ENCODE data around the gene GH2. TPM values are rescaled to one million over a fixed set of nuclear protein-coding genes. Genes with fewer than 3 reads are reported as not detected.
"Not testable (repeated sequence)": the region's sequence is repeated elsewhere in the genome, so short reads cannot be mapped to it uniquely, and the experiment has no call there.

GH2 gene
- total and polyA plus RNA-seq, 2 experiments from 2014 or later = not detected

DNA sequence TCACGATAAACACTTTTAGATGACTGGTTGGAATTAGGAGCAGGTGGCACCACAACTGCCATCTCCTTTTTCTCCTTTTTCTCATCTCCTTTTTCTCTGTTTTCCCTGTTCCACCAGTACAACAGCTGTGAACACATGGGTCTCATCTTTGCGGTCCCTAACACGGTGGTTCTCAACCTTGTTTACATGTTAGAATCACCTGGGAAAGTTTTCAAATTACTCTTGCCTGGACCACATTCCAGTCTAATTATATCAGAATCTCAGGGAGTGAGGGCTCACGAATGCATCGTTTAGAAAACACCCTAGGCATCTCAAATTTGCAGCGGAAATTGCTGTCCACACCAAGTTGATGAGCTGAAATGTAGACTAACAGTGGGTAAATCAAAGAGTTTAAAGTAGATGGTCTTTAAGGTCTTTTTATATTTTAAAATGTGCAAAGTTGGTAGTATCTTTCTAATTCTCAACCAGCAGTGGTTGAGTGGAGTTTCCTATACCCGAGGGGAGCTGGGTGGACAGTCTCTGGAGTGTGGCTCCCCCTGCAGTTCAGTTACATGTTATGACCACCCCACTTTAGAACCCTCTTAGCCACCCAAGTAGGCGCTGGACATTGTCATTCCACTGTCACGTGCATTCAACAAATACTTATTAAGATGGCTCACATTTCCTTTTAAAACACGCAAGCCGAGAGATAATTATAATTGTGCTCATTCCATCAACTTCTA is 10.7 kb upstream of the GH2 start:
- H3K9me3 ChIP-seq (ENCODE audit: low read depth); H3K27ac ChIP-seq; H4K20me1 ChIP-seq (ENCODE audit: insufficient read depth); in situ Hi-C loops (cut with MboI); H3K4me3 ChIP-seq; H2AFZ ChIP-seq; H3K4me1 ChIP-seq (ENCODE audit: insufficient read depth); H3K4me2 ChIP-seq (ENCODE audit: unreplicated experiment); H3K27me3 ChIP-seq (replicated peaks; ENCODE audit: insufficient read depth); H3K79me2 ChIP-seq (ENCODE audit: insufficient read depth); H3K9me2 ChIP-seq (ENCODE audit: insufficient read depth); H3F3A ChIP-seq (ENCODE audit: insufficient read depth); H3K36me3 ChIP-seq (ENCODE audit: low read depth); H3K9ac ChIP-seq: not testable (repeated sequence)
- WGBS, 2 experiments (ENCODE audit: low coverage in 1 of 2, low lambda C conversion rate in 2 of 2, missing lambda C conversion rate in 2 of 2) = 68 to 69% methylated on average over 11 of the region's 11 CpGs
- DNase-seq = peak; percentile 15

DNA sequence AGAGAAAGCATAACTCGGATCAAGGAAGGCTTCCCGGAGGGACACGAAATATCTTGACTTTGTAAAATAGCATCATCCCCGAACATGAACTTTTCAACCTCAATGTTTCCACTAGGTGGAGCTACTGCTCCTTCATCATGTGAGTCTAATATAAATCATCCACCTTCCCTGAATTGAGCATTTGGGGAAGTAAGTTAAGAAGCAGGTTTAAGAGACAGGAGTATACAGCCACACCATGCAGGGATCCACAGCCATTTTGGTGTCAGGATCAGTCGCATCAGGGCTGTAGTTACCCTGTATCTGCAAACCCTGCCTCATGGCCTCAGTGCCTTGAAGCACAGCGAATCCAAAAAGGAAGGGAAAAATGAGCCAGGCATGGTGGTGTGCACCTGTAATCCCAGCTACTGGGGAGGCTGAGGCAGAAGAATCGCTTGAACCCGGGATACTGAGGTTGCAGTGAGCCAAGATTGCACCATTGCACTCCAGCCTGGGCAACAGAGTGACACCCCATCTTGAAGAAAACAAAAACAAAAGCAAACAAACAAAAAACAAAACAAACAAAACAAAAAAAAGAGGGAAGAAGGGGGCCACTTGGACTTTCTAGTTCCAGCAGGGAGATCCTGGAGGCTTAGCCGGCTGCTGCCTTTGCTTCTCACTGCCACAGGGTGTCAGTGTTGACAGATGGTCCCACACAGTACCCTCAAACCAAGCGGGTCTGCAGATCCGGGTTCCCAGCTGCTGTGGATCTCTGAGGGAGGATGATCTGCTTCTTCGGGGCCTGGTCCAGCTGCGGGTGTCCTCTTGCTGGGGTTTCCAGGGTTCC is 7.5 kb upstream of the GH2 start:
- WGBS, 2 experiments (ENCODE audit: low coverage in 1 of 2, low lambda C conversion rate in 2 of 2, missing lambda C conversion rate in 2 of 2) = 8 to 12% methylated on average over 13 of the region's 13 CpGs
- H3K27me3 ChIP-seq (replicated peaks; ENCODE audit: insufficient read depth); H3K9ac ChIP-seq; H3F3A ChIP-seq (ENCODE audit: insufficient read depth); H3K9me2 ChIP-seq (ENCODE audit: insufficient read depth); in situ Hi-C loops (cut with MboI); H3K79me2 ChIP-seq (ENCODE audit: insufficient read depth); H4K20me1 ChIP-seq (ENCODE audit: insufficient read depth); H3K4me2 ChIP-seq (ENCODE audit: unreplicated experiment); H3K27ac ChIP-seq; H3K9me3 ChIP-seq (ENCODE audit: low read depth); H3K36me3 ChIP-seq (ENCODE audit: low read depth); H3K4me1 ChIP-seq (ENCODE audit: insufficient read depth): not testable (repeated sequence)
- H3K4me3 ChIP-seq = peak overlapping the region; percentile 48; the same call in 1 of the 2 replicates
- peak; percentile 70 for DNase-seq
- H2AFZ ChIP-seq = peak overlapping the region; percentile 65; the same call in 1 of the 2 replicates

DNA sequence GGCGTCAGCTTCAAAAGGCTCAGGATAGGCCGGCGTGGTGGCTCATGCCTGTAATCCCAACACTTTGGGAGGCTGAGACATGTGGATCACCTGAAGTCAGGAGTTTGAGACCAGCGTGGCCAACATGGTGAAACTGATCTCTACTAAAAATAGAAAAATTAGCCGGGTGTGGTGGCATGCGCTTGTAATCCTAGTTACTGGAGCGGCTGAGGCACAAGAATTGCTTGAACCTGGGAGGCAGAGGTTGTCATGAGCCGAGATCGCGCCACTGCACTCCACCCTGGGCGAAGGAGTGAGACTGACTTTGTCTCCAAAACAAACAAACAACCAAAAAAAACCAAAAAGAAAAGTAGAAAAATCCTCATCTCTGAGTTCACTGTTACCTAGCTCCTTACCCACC is 3.4 kb upstream of the GH2 start:
- WGBS, 2 experiments (ENCODE audit: low coverage in 1 of 2, low lambda C conversion rate in 2 of 2, missing lambda C conversion rate in 2 of 2) = 77 to 90% methylated on average over 11 of the region's 11 CpGs
- H3K9me2 ChIP-seq (ENCODE audit: insufficient read depth); in situ Hi-C loops (cut with MboI); H3K27me3 ChIP-seq (replicated peaks; ENCODE audit: insufficient read depth); H3K4me2 ChIP-seq (ENCODE audit: unreplicated experiment); H3K79me2 ChIP-seq (ENCODE audit: insufficient read depth); H2AFZ ChIP-seq; H3K4me3 ChIP-seq; H3F3A ChIP-seq (ENCODE audit: insufficient read depth); H3K4me1 ChIP-seq (ENCODE audit: insufficient read depth); H4K20me1 ChIP-seq (ENCODE audit: insufficient read depth); H3K9me3 ChIP-seq (ENCODE audit: low read depth); DNase-seq; H3K36me3 ChIP-seq (ENCODE audit: low read depth); H3K27ac ChIP-seq; H3K9ac ChIP-seq: not testable (repeated sequence)

DNA sequence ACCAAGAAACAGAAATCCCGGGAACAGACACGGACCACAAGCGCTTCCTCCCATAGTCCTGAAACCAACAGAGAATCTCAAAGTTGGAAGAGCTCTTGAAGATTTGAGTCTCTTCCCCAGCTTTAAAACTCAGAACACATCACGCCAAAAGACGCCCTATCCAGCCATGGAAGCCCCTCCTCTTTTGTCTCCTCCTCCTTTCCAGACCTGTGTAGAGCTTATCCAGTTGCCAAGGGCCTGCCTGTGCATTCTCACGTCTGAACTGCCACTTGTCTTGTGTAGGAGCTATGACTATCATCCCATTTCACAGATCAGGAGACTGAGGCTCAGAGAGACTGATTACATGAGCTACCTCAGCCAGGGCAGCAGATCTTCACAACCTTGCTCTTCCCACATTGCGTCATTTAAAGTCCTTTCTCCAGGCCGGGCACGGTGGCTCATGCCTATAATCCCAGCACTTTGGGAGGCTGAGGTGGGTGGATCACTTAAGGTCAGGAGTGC is 932 bp upstream of the GH2 start:
- in situ Hi-C loops (cut with MboI); H3K9me3 ChIP-seq (ENCODE audit: low read depth); H3K9me2 ChIP-seq (ENCODE audit: insufficient read depth); H3F3A ChIP-seq (ENCODE audit: insufficient read depth); H3K36me3 ChIP-seq (ENCODE audit: low read depth); H3K4me1 ChIP-seq (ENCODE audit: insufficient read depth); H3K79me2 ChIP-seq (ENCODE audit: insufficient read depth); H3K27me3 ChIP-seq (replicated peaks; ENCODE audit: insufficient read depth); DNase-seq; H3K27ac ChIP-seq; H3K4me3 ChIP-seq; H3K9ac ChIP-seq; H4K20me1 ChIP-seq (ENCODE audit: insufficient read depth); H3K4me2 ChIP-seq (ENCODE audit: unreplicated experiment); H2AFZ ChIP-seq: not testable (repeated sequence)
- WGBS, 2 experiments (ENCODE audit: low coverage in 1 of 2, low lambda C conversion rate in 2 of 2, missing lambda C conversion rate in 2 of 2) = 79 to 81% methylated on average over 9 of the region's 9 CpGs

DNA sequence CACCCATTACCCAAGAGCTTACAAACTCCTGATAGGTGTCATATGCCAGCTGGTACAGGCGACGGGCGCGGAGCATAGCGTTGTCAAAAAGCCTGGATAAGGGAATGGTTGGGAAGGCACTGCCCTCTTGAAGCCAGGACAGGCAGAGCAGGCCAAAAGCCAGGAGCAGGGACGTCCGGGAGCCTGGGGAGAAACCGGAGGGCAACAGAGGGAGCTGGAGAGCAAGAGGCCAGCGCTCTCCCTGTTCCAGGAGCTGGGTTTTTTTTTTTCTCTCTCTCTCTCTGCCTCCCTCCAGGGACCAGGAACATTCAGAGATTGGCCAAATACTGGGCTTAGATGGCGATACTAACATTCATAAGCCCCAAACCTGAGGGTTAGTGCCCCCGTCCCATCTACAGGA is 407 bp downstream of the GH2 start:
- H3K4me2 ChIP-seq (ENCODE audit: unreplicated experiment); H3K9ac ChIP-seq; H3K36me3 ChIP-seq (ENCODE audit: low read depth); H3K4me3 ChIP-seq; H3F3A ChIP-seq (ENCODE audit: insufficient read depth); H3K9me3 ChIP-seq (ENCODE audit: low read depth); in situ Hi-C loops (cut with MboI); H3K79me2 ChIP-seq (ENCODE audit: insufficient read depth); H4K20me1 ChIP-seq (ENCODE audit: insufficient read depth); H3K27me3 ChIP-seq (replicated peaks; ENCODE audit: insufficient read depth); H3K9me2 ChIP-seq (ENCODE audit: insufficient read depth); H3K4me1 ChIP-seq (ENCODE audit: insufficient read depth); DNase-seq; H3K27ac ChIP-seq; H2AFZ ChIP-seq: not testable (repeated sequence)
- WGBS, 2 experiments (ENCODE audit: low coverage in 1 of 2, low lambda C conversion rate in 2 of 2, missing lambda C conversion rate in 2 of 2) = 39 to 42% methylated on average over 11 of the region's 11 CpGs
